DMS 273 treated with DMSO at 0.1 percent for 48 hours (cell line): ENCODE results near the gene CCDC85B.
"Not testable (repeated sequence)": the region's sequence is repeated elsewhere in the genome, so short reads cannot be mapped to it uniquely, and the experiment has no call there.

Experiments
- DNase-seq: peaks from one replicate; lab custom pipeline; 2025; lab: John Stamatoyannopoulos, UW

CCDC85B gene

GRCh38 chr11:65890324-65891218 is at the start of gene CCDC85B:
Gene CCDC85B (plus strand): TSS chr11:65890673. CDS start chr11:65890784, 111 bp downstream.
- peak; percentile 53 for DNase-seq

GRCh38 chr11:65842144-65842543 is 48.3 kb upstream of the CCDC85B start:
- DNase-seq = no peak

- no peak for DNase-seq
These were observed 46.7 kb upstream of the CCDC85B start for GRCh38 chr11:65843811-65844210.

GRCh38 chr11:65844231-65844872 is 46.1 kb upstream of the CCDC85B start:
- DNase-seq = no peak

GRCh38 chr11:65847746-65848145 is 42.7 kb upstream of the CCDC85B start:
- DNase-seq = no peak

- DNase-seq = not testable (repeated sequence)
These were observed 41.8 kb upstream of the CCDC85B start for GRCh38 chr11:65848693-65849092.

- no peak for DNase-seq
These were observed 41.1 kb upstream of the CCDC85B start for GRCh38 chr11:65849366-65849765.

GRCh38 chr11:65849771-65850216 is 40.7 kb upstream of the CCDC85B start:
- no peak for DNase-seq

GRCh38 chr11:65850217-65851082 is 40.0 kb upstream of the CCDC85B start:
- no peak for DNase-seq

GRCh38 chr11:65851083-65851579 is 39.3 kb upstream of the CCDC85B start:
- no peak for DNase-seq

- DNase-seq = no peak
These were observed 38.5 kb upstream of the CCDC85B start for GRCh38 chr11:65851811-65852507.

GRCh38 chr11:65852508-65853245 is 37.8 kb upstream of the CCDC85B start:
- no peak for DNase-seq

- no peak for DNase-seq
These were observed 37.1 kb upstream of the CCDC85B start for GRCh38 chr11:65853246-65853979.

GRCh38 chr11:65854161-65854592 is 36.3 kb upstream of the CCDC85B start:
- no peak for DNase-seq

- DNase-seq = no peak
These were observed 35.3 kb upstream of the CCDC85B start for GRCh38 chr11:65854852-65855837.

GRCh38 chr11:65855927-65856363 is 34.5 kb upstream of the CCDC85B start:
- DNase-seq = no peak

GRCh38 chr11:65856689-65857499 is 33.6 kb upstream of the CCDC85B start:
- no peak for DNase-seq

- no peak for DNase-seq
These were observed 33.0 kb upstream of the CCDC85B start for GRCh38 chr11:65857500-65857852.
